ENCODE results near the gene RPTOR. TPM values are rescaled to one million over a fixed set of nuclear protein-coding genes. Genes with fewer than 3 reads are reported as not detected.

RPTOR gene
- polyA plus RNA-seq, 1 of the 3 experiments (the other 2 are of a cell fraction): 14.9 TPM

DNA sequence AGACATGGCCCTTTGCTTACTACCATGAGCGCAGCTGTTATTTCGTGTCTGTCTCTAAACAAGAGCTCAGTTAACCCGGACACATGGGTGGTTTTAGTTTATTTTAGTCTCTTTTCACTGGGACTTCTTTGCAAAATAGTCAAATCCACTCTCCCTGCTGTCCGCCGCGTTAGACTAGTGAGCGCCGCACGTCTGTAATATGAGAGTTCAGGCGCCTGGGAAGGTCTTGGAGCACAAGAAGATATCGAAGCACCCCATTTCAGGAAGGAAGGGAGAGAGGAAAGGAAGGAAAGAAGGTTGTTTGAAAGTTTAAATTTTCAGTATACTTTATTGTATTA is 336.0 kb downstream of the RPTOR start (continued):
- no peak for TF ChIP-seq SIN3A (IDR thresholded peaks at IDR 0.05; ENCODE audit: borderline replicate concordance, low read depth, low read length)
- no peak for TF ChIP-seq MEF2A (IDR thresholded peaks at IDR 0.05; ENCODE audit: borderline replicate concordance, low read depth)
- TF ChIP-seq GABPA (IDR thresholded peaks at IDR 0.05; ENCODE audit: low read depth): no peak
- no peak for TF ChIP-seq JUND (IDR thresholded peaks at IDR 0.05)
- no peak for TF ChIP-seq ELF1 (IDR thresholded peaks at IDR 0.05)

DNA sequence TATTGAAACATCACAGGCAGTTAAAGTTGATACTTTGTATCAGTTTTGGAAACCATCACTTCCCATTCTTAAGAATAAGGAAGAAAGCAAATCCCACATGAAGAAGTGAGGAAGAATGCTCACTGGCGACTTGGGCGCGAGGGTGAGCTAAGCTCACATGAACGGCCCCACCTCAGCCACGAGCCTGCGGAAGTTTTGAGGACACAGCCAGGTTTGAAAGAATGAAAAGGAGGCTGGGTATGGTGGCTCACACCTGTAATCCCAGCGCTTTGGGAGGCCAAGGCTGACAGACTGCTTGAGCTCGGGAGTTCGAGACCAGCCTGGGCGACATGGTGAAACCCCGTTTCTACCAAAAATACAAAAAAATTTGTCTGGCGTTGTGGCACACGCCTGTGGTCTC is 336.7 kb downstream of the RPTOR start:
- Histone ChIP-seq H3K27me3 (ENCODE audit: insufficient read depth) (no peaks in the 10 kb centered on the region), H3K9ac (no peak overlapping the region), H3K4me1 (ENCODE audit: control insufficient read depth in 1 of 2, insufficient read depth in 2 of 2, low read depth in 1 of 2, low read length in 1 of 2) (no peaks in the 10 kb centered on the region), H3K4me3 (ENCODE audit: low read depth in 2 of 2, low read length in 1 of 2) (no peak overlapping the region), H2AFZ (ENCODE audit: low read depth) (no peak overlapping the region), H3K9me2 (no peaks in the 10 kb centered on the region), H3K9me3 (no peaks in the 10 kb centered on the region), H3K79me2 (ENCODE audit: insufficient read depth) (no peaks in the 10 kb centered on the region), H3K4me2 (no peak overlapping the region), H3F3A (replicated peaks; ENCODE audit: insufficient read depth) (no peaks in the 10 kb centered on the region), H4K20me1 (ENCODE audit: insufficient read depth) (no peaks in the 10 kb centered on the region), H3K36me3 (replicated peaks in 1 of 2; ENCODE audit: control insufficient read depth in 1 of 2, insufficient read depth in 2 of 2, low read length in 1 of 2) (peaks cover 24 to 42% of the 10 kb centered on the region in 2 experiments), H3K27ac (ENCODE audit: low read depth in 2 of 2, low read length in 1 of 2) (no peak overlapping the region)
- POLR2A ChIA-PET: no interaction called here
- CTCF ChIA-PET: interaction anchor here (1.2 to 1.4 kb wide), 3 partner anchors 15 to 306 kb away, joined by 4 to 6 read pairs (median 4); no protein-coding TSS in a partner anchor
- TF ChIP-seq ZBTB33 (IDR thresholded peaks at IDR 0.05; ENCODE audit: borderline replicate concordance, low read depth) (no peak), GABPA (IDR thresholded peaks at IDR 0.05; ENCODE audit: low read depth) (no peak)
- no peak for DNase-seq
- 94% methylated on average over 13 of the region's 13 CpGs for WGBS (ENCODE audit: low lambda C conversion rate)

- Histone ChIP-seq H3K9me3 (no peaks in the 10 kb centered on the region), H3K9me2 (no peaks in the 10 kb centered on the region), H3K4me2 (no peak overlapping the region), H3K79me2 (ENCODE audit: insufficient read depth) (no peaks in the 10 kb centered on the region), H3F3A (replicated peaks; ENCODE audit: insufficient read depth) (no peaks in the 10 kb centered on the region), H3K9ac (no peak overlapping the region), H3K36me3 (replicated peaks in 1 of 2; ENCODE audit: control insufficient read depth in 1 of 2, insufficient read depth in 2 of 2, low read length in 1 of 2) (peaks cover 24 to 47% of the 10 kb centered on the region in 2 experiments), H3K27me3 (ENCODE audit: insufficient read depth) (no peaks in the 10 kb centered on the region), H3K4me3 (ENCODE audit: low read depth in 2 of 2, low read length in 1 of 2) (no peak overlapping the region), H4K20me1 (ENCODE audit: insufficient read depth) (no peaks in the 10 kb centered on the region), H2AFZ (ENCODE audit: low read depth) (no peak overlapping the region), H3K27ac (ENCODE audit: low read depth in 2 of 2, low read length in 1 of 2) (no peak overlapping the region), H3K4me1 (ENCODE audit: control insufficient read depth in 1 of 2, insufficient read depth in 2 of 2, low read depth in 1 of 2, low read length in 1 of 2) (no peaks in the 10 kb centered on the region)
- no peak for DNase-seq
- WGBS (ENCODE audit: low lambda C conversion rate): 93% methylated on average over 19 of the region's 19 CpGs
- TF ChIP-seq PBX3 (IDR thresholded peaks at IDR 0.05): no peak
- POLR2A ChIA-PET: no interaction called here
- CTCF ChIA-PET: interaction anchor here (0.6 to 1.4 kb wide), 3 partner anchors 25 to 99 kb away, joined by 3 to 4 read pairs (median 3); no protein-coding TSS in a partner anchor
These were observed 337.7 kb downstream of the RPTOR start for GRCh38 chr17:80882323-80882722.
